Right lobe of liver (tissue), 6 donors: ENCODE measurements around the gene CDCA5. TPM values are rescaled to one million over a fixed set of nuclear protein-coding genes. Genes with fewer than 3 reads are reported as not detected.

ENCODE experiments used
- ATAC-seq, 4 donors: fragments of 200-7000 bp; cut with Tn5 transposase; one replicate each; pipeline ENCODE4 v1.9.1; 2020; ENCODE audit warnings: mild to moderate bottlenecking in 4 of 4, moderate library complexity in 4 of 4
- DNase-seq, 3 donors: peaks; one replicate each; pipeline ENCODE4 v3.0.0-alpha.2; 2020
- H3K27ac ChIP-seq, 3 donors: fragments of 200-600 bp; one replicate each; pipeline ENCODE4 v1.8.0; 2022
- H3K27me3 ChIP-seq, 2 donors: fragments of 200-600 bp; one replicate each; pipeline ENCODE4 v1.8.0; 2022
- H3K36me3 ChIP-seq, 4 donors: fragments of 200-600 bp; sonication (generic) in 1 of 4; one replicate each; pipeline versions ENCODE4 v1.5.1 to v1.8.0; 2017 to 2022; ENCODE audit warnings: control low read depth in 1 of 4
- H3K4me1 ChIP-seq, 4 donors: fragments of 200-600 bp; sonication (generic) in 1 of 4; one replicate each; pipeline versions ENCODE4 v1.5.1 to v1.8.0; 2017 to 2022; ENCODE audit warnings: control low read depth in 1 of 4
- H3K4me3 ChIP-seq, 3 donors: fragments of 200-600 bp; one replicate each; pipeline ENCODE4 v1.8.0; 2022
- H3K9me3 ChIP-seq, 4 donors: fragments of 200-600 bp; sonication (generic) in 1 of 4; one replicate each; pipeline versions ENCODE4 v1.5.1 to v1.8.0; 2017 to 2022; ENCODE audit warnings: control low read depth in 1 of 4
- POLR2A ChIP-seq: fragments of 450-650 bp; IDR thresholded peaks from one replicate; pipeline ENCODE4 v1.6.1; 2017; ENCODE audit warnings: antibody characterized with exemption, mild to moderate bottlenecking
- WGBS: methylation state at CpG from one replicate; pipeline ENCODE4 v1.1.6; 2018; ENCODE audit warnings: low coverage, low lambda C conversion rate; ENCODE audit not compliant: insufficient coverage; ENCODE audit errors: missing lambda C conversion rate; 5-methylcytosine and 5-hydroxymethylcytosine counted together
- intact Hi-C, 2 donors: fragments of 100-400 bp; cut with DNase I; formaldehyde crosslinking; loops; one replicate each; pipeline versions ENCODE4 v1.11.2 to v1.14.1; 2022
- total RNA-seq, 6 experiments: library from RNA; depleted of rRNA in 2 of 6; stranded (reverse); fragments of >200 nt in 2 of 6; fragmentation: NEBNext Ultra II Directional in 3 of 6; extraction: Animal tissue kit (Norgen Biotek cat#: 25700) in 3 of 6; gene quantifications; one replicate each; pipeline versions ENCODE4 v1.1.0 to v1.2.4, GENCODE V29; 2016 to 2023
- TF ChIP-seq, protein P1 (sequence below), 4 donors: fragments of 200-600 bp in 3 of 4; fragments of 450-650 bp in 1 of 4; IDR thresholded peaks; one replicate each; pipeline versions ENCODE4 v1.5.1 to v1.8.0; 2016 to 2022; ENCODE audit warnings: antibody characterized with exemption in 4 of 4, mild to moderate bottlenecking in 2 of 4
- donor health status: DM: no; HTN: yes; CAD: no.
- donor health status: DM: no; HTN: no; CAD: no.
- donor health status: DM: no; HTN: no; CAD: no.
- donor health status: DM: no; HTN: yes; CAD: no.
- donor health status: DM: no; HTN: yes; CAD: no.

CDCA5 gene
- total RNA-seq, 6 experiments from 2014 or later: 0.31 to 2.3 (median 1.0) TPM

DNA sequence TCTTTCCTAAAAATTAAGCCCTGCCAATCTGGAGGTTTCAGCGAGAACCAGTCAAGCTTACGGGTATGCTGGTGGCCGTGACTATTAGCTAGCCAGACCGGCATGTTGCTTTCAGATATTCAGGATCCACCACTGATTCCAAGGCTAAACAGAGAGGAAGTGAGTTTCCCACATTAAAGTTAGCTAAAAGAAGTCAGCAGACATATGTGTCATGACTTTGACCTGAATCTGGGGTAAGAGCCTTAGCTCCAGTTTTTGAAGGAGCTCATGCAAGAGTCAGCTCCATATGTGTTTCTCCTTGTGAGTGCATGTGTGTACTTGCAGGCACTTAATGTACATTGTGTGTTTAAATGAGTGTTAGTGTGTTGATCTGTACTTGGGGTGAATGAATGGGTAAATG is 1.6 kb upstream of the CDCA5 start:
- no peak overlapping the region for H3K4me3 ChIP-seq
- H3K4me1 ChIP-seq: peaks cover 0 to 16% (median 4%) of the 10 kb centered on the region in 4 donors
- H3K36me3 ChIP-seq: peaks cover 0 to 23% (median 7%) of the 10 kb centered on the region in 4 donors
- TF ChIP-seq, protein P1, sequence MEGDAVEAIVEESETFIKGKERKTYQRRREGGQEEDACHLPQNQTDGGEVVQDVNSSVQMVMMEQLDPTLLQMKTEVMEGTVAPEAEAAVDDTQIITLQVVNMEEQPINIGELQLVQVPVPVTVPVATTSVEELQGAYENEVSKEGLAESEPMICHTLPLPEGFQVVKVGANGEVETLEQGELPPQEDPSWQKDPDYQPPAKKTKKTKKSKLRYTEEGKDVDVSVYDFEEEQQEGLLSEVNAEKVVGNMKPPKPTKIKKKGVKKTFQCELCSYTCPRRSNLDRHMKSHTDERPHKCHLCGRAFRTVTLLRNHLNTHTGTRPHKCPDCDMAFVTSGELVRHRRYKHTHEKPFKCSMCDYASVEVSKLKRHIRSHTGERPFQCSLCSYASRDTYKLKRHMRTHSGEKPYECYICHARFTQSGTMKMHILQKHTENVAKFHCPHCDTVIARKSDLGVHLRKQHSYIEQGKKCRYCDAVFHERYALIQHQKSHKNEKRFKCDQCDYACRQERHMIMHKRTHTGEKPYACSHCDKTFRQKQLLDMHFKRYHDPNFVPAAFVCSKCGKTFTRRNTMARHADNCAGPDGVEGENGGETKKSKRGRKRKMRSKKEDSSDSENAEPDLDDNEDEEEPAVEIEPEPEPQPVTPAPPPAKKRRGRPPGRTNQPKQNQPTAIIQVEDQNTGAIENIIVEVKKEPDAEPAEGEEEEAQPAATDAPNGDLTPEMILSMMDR (IDR thresholded peaks at IDR 0.05): no peak
- no peak for TF ChIP-seq POLR2A
- 95% methylated on average over 4 of the region's 4 CpGs for WGBS
- H3K27me3 ChIP-seq: no peaks in the 10 kb centered on the region
- DNase-seq (no peak), ATAC-seq (no peak)
- intact Hi-C loops: no loop called here
- H3K27ac ChIP-seq: no peak overlapping the region
- no peaks in the 10 kb centered on the region for H3K9me3 ChIP-seq

DNA sequence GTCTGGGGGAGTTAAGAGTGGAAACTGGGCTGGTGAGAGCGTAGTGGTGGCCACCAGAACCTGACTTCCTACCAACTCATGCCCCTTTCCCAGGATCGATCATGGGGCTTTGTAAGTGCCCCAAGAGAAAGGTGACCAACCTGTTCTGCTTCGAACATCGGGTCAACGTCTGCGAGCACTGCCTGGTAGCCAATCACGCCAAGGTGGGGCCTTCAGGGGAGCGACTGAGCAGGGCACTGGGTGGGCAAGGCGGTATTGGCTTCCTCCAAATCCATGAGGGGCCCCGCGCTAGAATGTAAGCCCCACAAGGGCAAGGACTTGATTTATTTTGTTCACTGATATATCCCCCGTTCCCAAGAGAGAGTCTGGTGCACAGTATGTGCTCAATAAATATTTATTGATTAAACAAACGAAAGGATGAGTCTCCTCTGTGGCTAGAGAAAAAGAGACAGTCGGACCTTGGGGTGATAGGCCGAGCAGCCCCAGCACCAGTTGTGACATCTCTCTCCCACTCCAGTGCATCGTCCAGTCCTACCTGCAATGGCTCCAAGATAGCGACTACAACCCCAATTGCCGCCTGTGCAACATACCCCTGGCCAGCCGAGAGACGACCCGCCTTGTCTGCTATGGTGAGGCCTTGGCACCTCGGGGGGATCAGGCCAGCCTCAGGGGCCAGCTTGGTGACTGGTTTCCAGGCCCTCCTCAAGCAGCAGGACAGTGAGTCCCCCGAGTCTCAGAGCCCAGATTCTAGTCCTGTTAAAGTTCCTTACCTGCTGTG is 947 bp upstream of the CDCA5 start:
- ATAC-seq (peak in 1 of 4 donors; percentile 4), DNase-seq (no peak)
- no peak for TF ChIP-seq POLR2A
- Histone ChIP-seq H3K27ac (peak overlapping the region; percentile 59 to 91 (median 83)), H3K9me3 (no peaks in the 10 kb centered on the region), H3K4me3 (peak overlapping the region; percentile 69 to 80 (median 73)), H3K36me3 (peaks cover 0 to 23% (median 7%) of the 10 kb centered on the region in 4 donors), H3K27me3 (no peaks in the 10 kb centered on the region), H3K4me1 (peaks cover 0 to 16% (median 4%) of the 10 kb centered on the region in 4 donors)
- 38% methylated on average over 11 of the region's 23 CpGs for whole genome bisulfite sequencing
- intact Hi-C loops: no loop called here

GRCh38 chr11:65083134-65083833 is 556 bp downstream of the CDCA5 start:
- DNase-seq (no peak), ATAC-seq (no peak)
- peaks cover 0 to 23% (median 7%) of the 10 kb centered on the region in 4 donors for H3K36me3 ChIP-seq
- H3K27me3 ChIP-seq: no peaks in the 10 kb centered on the region
- H3K27ac ChIP-seq: no peak overlapping the region
- intact Hi-C loops: no loop called here
- 9% methylated on average over 7 of the region's 13 CpGs for WGBS
- TF ChIP-seq POLR2A: no peak
- TF ChIP-seq, protein P1 (IDR thresholded peaks at IDR 0.05): no peak
- H3K9me3 ChIP-seq: no peaks in the 10 kb centered on the region
- H3K4me1 ChIP-seq: peaks cover 0 to 16% (median 4%) of the 10 kb centered on the region in 4 donors
- H3K4me3 ChIP-seq: peak overlapping the region; percentile 69 to 80 (median 73)

GRCh38 chr11:65078786-65079342 is 5.0 kb downstream of the CDCA5 start:
- ATAC-seq (no peak), DNase-seq (no peak)
- Histone ChIP-seq H3K4me1 (peaks cover 0 to 6% (median 0%) of the 10 kb centered on the region in 4 donors), H3K9me3 (no peaks in the 10 kb centered on the region), H3K27ac (no peak overlapping the region), H3K4me3 (no peak overlapping the region), H3K27me3 (no peaks in the 10 kb centered on the region), H3K36me3 (no peaks in the 10 kb centered on the region)
- no peak for TF ChIP-seq POLR2A
- TF ChIP-seq, protein P1 (IDR thresholded peaks at IDR 0.05): no peak
- 100% methylated on average over 2 of the region's 9 CpGs for WGBS
- intact Hi-C loops: no loop called here
